ENCODE measurements around the gene PLIN4. TPM values are rescaled to one million over a fixed set of nuclear protein-coding genes. Genes with fewer than 3 reads are reported as not detected.

Gene PLIN4
- total RNA-seq: under 0.01 and 0.96 TPM in 2 replicates

DNA sequence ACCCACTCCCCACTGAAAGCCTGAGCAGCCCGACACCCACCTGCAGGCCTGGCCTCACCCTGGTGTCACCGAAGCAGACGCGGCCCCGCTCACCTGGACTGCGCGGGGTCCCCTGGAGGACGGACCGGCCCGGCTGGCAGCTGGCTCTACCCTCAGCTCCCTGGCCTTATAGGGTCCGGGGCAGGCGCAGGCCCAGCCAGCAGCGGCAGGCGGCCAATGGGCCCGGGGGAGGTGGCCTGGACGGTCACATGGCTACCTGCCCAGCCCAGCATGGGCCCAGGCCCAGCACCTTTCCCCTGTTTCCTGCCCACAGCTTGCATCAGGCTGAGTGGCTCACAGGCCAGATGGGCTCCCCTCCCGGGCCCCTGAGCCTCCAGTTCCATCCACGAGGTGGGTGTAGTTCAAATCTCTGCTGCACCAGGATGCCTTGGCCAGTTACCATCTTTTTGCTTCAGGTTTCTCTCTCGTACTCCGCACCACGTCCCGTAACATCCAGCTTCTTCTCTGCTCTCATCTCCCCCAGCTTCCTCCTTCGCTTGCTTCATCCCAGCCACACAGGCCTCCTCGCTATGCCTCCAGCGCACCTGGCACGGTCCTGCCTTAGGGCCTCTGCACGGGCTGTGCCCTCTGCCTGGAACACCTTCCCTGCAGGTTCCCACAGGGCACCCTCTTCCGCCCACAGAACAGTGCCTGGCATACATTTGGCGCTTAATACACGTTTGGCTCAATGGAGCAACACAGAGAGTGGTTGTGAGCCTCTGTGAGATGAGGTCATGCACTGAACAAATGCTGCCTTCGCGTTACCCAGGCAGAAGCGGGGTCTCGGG lies at the start of gene PLIN4:
Gene PLIN4, minus strand, starts transcription at position 142 of the 827 bp plus-strand sequence. CDS start 214 bp downstream, outside the sequence.

GRCh38 chr19:4559569-4559968 lies 41.3 kb upstream of the PLIN4 start, which contains the start of gene SEMA6B:
TSS of gene SEMA6B (minus strand) at chr19:4559684. CDS start at chr19:4558457, 1,227 bp downstream.

DNA sequence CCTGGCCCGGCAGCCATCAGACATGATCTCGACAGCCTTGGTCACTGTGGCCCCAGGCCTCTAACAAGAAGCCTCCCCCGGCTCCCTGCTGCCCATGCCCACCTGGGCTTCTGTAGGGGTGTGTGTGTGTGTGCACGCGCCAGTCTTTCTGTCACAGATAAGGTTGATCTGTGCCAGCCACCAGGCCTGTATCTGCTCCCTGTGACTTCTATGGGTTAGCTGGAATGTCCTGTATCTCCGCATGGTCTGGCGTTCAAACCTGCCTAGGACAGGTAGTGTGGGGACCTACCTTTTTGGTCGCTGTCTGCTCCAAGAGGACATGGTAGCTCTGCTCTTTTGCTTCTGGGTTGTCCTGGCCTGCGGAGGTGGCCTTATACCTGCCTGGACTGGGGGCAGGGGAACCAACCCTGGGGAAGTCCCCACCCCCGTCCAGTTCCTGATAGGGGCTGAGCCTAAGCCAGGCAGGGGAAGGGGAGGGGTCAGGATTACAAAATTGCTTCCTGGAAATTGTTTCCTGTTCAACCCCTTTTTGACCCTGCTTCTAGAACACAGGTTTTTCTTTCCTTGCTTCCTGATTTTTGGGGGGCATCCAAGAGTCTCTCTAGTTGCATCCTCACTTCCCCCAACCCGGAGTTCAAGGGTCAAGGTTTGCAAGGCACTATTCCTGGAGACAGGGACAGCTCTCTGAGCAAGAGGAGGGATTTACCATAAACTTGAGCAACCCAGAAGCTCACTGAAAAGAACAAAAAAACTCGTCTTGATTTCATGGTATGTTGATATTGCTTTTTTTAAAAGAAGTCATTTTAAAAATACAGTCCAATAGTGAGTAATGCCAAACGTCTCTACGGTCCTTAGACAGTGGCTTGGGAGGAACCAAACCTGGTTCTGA lies 21.7 kb upstream of the PLIN4 start, which contains the start of gene LRG1:
Gene LRG1, minus strand, starts transcription at position 344 of the 889 bp plus-strand sequence. Its CDS starts 23 bp downstream, at position 321.

DNA sequence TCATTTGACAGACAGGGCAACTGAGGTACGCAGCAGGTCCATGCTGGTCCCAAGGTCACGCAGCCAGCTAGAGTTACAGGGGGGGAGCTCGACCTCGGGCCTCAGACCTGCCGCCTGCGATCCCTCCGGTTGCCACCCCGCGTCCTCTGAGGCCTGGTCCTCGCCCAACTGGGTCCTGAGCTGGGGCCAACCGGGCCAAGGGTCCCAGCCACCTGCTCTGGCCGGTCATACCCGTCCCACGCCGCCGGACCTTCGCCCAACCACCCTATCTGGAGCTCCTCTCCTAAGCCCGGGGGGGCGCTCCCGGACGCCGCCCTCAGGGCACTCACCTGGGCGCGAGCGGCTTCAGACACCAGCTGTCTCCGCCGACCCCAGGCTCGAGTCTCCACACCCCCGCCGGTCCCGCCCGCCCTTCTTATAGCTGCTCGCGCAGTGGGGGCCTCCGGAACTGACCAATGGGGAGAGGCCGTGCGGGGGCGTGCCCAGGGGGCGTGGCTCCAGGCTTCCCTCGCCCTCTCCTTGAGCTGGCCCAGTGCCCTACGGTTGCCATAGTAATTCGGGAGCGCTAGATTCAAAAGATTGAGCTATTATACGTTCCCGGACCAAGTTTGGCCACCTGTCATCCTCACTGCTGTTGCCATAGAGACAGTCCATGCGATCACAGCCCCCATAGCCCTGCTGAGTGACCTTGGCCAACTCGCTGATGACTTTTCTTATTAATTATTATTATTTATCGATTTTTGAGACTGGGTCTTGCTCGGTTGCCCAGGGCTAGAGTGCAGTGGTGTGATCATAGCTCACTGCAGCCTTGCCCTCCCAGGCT lies 16.8 kb upstream of the PLIN4 start, which contains the start of gene PLIN5:
Gene PLIN5, minus strand, starts transcription at position 389 of the 823 bp plus-strand sequence. CDS start 1,150 bp downstream, outside the sequence.

DNA sequence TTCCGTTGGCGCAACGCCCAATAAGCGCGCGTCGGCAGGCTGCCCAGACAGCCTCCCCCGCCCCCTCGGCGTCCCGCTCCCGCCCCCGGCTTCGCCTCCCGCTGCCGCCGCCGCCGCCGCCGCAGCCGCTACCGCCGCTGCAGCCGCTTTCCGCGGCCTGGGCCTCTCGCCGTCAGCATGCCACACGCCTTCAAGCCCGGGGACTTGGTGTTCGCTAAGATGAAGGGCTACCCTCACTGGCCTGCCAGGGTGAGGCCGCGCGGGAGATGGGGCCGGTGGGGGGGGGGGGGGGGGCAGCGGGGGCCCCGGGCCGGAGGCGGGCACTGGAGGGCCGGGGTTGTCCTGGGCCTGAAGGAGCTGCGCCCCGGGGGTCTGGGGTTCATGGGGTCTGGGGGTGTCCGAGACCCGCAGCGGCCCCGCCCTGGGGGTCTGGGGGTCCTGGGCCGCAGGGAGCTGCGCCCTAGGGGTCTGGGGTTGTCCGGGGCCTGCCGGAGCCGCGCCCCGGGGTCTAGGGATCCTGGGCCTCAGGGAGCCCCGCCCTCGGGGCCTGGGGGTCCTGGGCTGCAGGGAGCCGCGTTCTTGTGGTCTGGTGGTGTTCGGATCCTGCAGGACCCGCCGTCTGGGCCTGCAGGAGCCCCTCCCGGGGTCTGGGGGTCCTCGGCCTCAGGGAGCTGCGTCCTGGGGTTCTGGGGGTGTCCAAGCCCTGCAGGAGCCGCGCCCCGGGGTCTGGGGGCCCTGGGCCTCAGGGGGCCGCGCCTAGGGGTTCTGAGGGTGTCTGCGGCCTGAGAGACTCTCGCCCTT lies 45.9 kb downstream of the PLIN4 start, which contains the start of gene HDGFL2:
Gene HDGFL2, plus strand, starts transcription at position 124 of the 801 bp plus-strand sequence. Its CDS starts 54 bp downstream, at position 178.

GRCh38 chr19:4457654-4458395 lies 60.5 kb downstream of the PLIN4 start, which contains the start of gene UBXN6:
TSS of gene UBXN6 (minus strand) at chr19:4457794. CDS start at chr19:4457697, 97 bp downstream.

Other genes with a start within 250 kb of the PLIN4 start
- 2.2 TPM in 1 of 2 replicates, not detected in the other for gene SHD, start 239.2 kb downstream of the PLIN4 start, total RNA-seq
- not detected in 2 replicates for gene TMIGD2, start 216.1 kb downstream of the PLIN4 start, total RNA-seq
- gene FSD1, start 213.9 kb downstream of the PLIN4 start, total RNA-seq: 21.2 and 30.5 TPM in 2 replicates
- 3.0 and 7.1 TPM in 2 replicates for gene STAP2, start 179.7 kb downstream of the PLIN4 start, total RNA-seq
- 2.7 and 4.3 TPM in 2 replicates for gene MPND, start 174.9 kb downstream of the PLIN4 start, total RNA-seq
- gene SH3GL1, start 117.9 kb downstream of the PLIN4 start, total RNA-seq: 89.3 and 117 TPM in 2 replicates
- 9.7 and 15.5 TPM in 2 replicates for gene CHAF1A, start 115.8 kb downstream of the PLIN4 start, total RNA-seq
- gene UBXN6, start 60.7 kb downstream of the PLIN4 start, total RNA-seq: 67.9 and 82.5 TPM in 2 replicates
- 75.5 and 86.1 TPM in 2 replicates for gene HDGFL2, start 46.2 kb downstream of the PLIN4 start, total RNA-seq
- not detected in 2 replicates for gene PLIN5, start 16.7 kb upstream of the PLIN4 start, total RNA-seq
- gene LRG1, start 21.6 kb upstream of the PLIN4 start, total RNA-seq: under 0.01 and 0.88 TPM in 2 replicates
- 1.7 and 7.7 TPM in 2 replicates for gene SEMA6B, start 41.2 kb upstream of the PLIN4 start, total RNA-seq
- gene TNFAIP8L1, start 121.0 kb upstream of the PLIN4 start, total RNA-seq: 3.9 and 4.6 TPM in 2 replicates
- gene MYDGF, start 151.9 kb upstream of the PLIN4 start, total RNA-seq: 94.0 and 239 TPM in 2 replicates
- 31.7 and 58.6 TPM in 2 replicates for gene DPP9, start 205.4 kb upstream of the PLIN4 start, total RNA-seq

Measured in epithelial cell of alveolus of lung (primary cell).